ENCODE results near the gene RNF208. TPM values are rescaled to one million over a fixed set of nuclear protein-coding genes. Genes with fewer than 3 reads are reported as not detected.

The RNF208 gene
- total RNA-seq, 4 donors from 2014 or later: 1.2 to 4.2 (median 2.4) TPM

- no peak overlapping the region for H3K4me3 ChIP-seq
- DNase-seq (ENCODE audit: extremely low spot score): no peak
- H3K27me3 ChIP-seq: no peaks in the 10 kb centered on the region
- peaks cover 52 to 87% (median 80%) of the 10 kb centered on the region in 4 donors for H3K36me3 ChIP-seq
- peaks cover 0 to 15% (median 5%) of the 10 kb centered on the region in 4 donors for H3K4me1 ChIP-seq
- TF ChIP-seq POLR2AphosphoS5 (IDR thresholded peaks at IDR 0.05) (no peak), POLR2A (IDR thresholded peaks at IDR 0.05; ENCODE audit: low read depth) (no peak), CTCF (IDR thresholded peaks at IDR 0.05) (no peak), EP300 (IDR thresholded peaks at IDR 0.05) (no peak)
- no peaks in the 10 kb centered on the region for H3K9me3 ChIP-seq
- intact Hi-C loops (cut with DNase I): no loop called here
- WGBS: no CpG with 5 or more reads among the region's 20 CpGs
- no peak overlapping the region for H3K27ac ChIP-seq (replicated peaks in 1 of 4)
Measured at GRCh38 chr9:137180491-137180890, 41.5 kb downstream of the RNF208 start.

- no peak for DNase-seq (ENCODE audit: extremely low spot score)
- H3K4me3 ChIP-seq: no peak overlapping the region
- WGBS: 94% methylated on average over 14 of the region's 17 CpGs
- no peaks in the 10 kb centered on the region for H3K9me3 ChIP-seq
- peaks cover 0 to 15% (median 5%) of the 10 kb centered on the region in 4 donors for H3K4me1 ChIP-seq
- peaks cover 50 to 80% (median 73%) of the 10 kb centered on the region in 4 donors for H3K36me3 ChIP-seq
- TF ChIP-seq CTCF (IDR thresholded peaks at IDR 0.05): no peak
- TF ChIP-seq EP300 (IDR thresholded peaks at IDR 0.05): no peak
- H3K27me3 ChIP-seq: no peaks in the 10 kb centered on the region
- intact Hi-C loops (cut with DNase I): no loop called here
- no peak overlapping the region for H3K27ac ChIP-seq (replicated peaks in 1 of 4)
Measured at GRCh38 chr9:137179761-137180160, 42.3 kb downstream of the RNF208 start.

- 87% methylated on average over 15 of the region's 19 CpGs for whole genome bisulfite sequencing
- DNase-seq (ENCODE audit: extremely low spot score): no peak
- Histone ChIP-seq H3K27ac (replicated peaks in 1 of 4) (no peak overlapping the region), H3K4me3 (no peak overlapping the region), H3K4me1 (peaks cover 0 to 8% (median 3%) of the 10 kb centered on the region in 4 donors), H3K36me3 (peaks cover 44 to 73% (median 66%) of the 10 kb centered on the region in 4 donors), H3K27me3 (peaks cover 0 to 1% (median 0%) of the 10 kb centered on the region in 4 donors), H3K9me3 (no peaks in the 10 kb centered on the region)
- no peak for TF ChIP-seq EP300 (IDR thresholded peaks at IDR 0.05)
- no peak for TF ChIP-seq POLR2AphosphoS5 (IDR thresholded peaks at IDR 0.05)
- no peak for TF ChIP-seq CTCF (IDR thresholded peaks at IDR 0.05)
- no peak for TF ChIP-seq POLR2A (IDR thresholded peaks at IDR 0.05; ENCODE audit: low read depth)
- intact Hi-C loops (cut with DNase I): no loop called here
Measured at GRCh38 chr9:137178939-137179630, 43.0 kb downstream of the RNF208 start.

- peaks cover 0 to 8% (median 3%) of the 10 kb centered on the region in 4 donors for H3K4me1 ChIP-seq
- intact Hi-C loops (cut with DNase I): no loop called here
- TF ChIP-seq POLR2A (IDR thresholded peaks at IDR 0.05; ENCODE audit: low read depth): no peak
- TF ChIP-seq CTCF (IDR thresholded peaks at IDR 0.05): no peak
- no peak for TF ChIP-seq EP300 (IDR thresholded peaks at IDR 0.05)
- no peak for TF ChIP-seq POLR2AphosphoS5 (IDR thresholded peaks at IDR 0.05)
- no peak for DNase-seq (ENCODE audit: extremely low spot score)
- H3K9me3 ChIP-seq: no peaks in the 10 kb centered on the region
- 85% methylated on average over 19 of the region's 23 CpGs for WGBS
- H3K27ac ChIP-seq (replicated peaks in 1 of 4): no peak overlapping the region
- no peak overlapping the region for H3K4me3 ChIP-seq
- H3K27me3 ChIP-seq: peaks cover 0 to 8% (median 0%) of the 10 kb centered on the region in 4 donors
- H3K36me3 ChIP-seq: peaks cover 37 to 66% (median 59%) of the 10 kb centered on the region in 4 donors
Measured at GRCh38 chr9:137178201-137178938, 43.7 kb downstream of the RNF208 start.

Measured in esophagus muscularis mucosa (tissue), 4 donors.